HTERT RPE-1 (cell line): ENCODE data around the gene PLS1.
"Not testable (repeated sequence)": the region's sequence is repeated elsewhere in the genome, so short reads cannot be mapped to it uniquely, and the experiment has no call there.

ENCODE experiments used
- in situ Hi-C: fragments of 300-500 bp; cut with MboI; formaldehyde crosslinking; loops from 4 replicates; pipeline ENCODE4 v1.14.3; 2020; ENCODE audit warnings: low sequenced_read_pairs

PLS1 gene, protein sequence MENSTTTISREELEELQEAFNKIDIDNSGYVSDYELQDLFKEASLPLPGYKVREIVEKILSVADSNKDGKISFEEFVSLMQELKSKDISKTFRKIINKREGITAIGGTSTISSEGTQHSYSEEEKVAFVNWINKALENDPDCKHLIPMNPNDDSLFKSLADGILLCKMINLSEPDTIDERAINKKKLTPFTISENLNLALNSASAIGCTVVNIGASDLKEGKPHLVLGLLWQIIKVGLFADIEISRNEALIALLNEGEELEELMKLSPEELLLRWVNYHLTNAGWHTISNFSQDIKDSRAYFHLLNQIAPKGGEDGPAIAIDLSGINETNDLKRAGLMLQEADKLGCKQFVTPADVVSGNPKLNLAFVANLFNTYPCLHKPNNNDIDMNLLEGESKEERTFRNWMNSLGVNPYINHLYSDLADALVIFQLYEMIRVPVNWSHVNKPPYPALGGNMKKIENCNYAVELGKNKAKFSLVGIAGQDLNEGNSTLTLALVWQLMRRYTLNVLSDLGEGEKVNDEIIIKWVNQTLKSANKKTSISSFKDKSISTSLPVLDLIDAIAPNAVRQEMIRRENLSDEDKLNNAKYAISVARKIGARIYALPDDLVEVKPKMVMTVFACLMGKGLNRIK

DNA sequence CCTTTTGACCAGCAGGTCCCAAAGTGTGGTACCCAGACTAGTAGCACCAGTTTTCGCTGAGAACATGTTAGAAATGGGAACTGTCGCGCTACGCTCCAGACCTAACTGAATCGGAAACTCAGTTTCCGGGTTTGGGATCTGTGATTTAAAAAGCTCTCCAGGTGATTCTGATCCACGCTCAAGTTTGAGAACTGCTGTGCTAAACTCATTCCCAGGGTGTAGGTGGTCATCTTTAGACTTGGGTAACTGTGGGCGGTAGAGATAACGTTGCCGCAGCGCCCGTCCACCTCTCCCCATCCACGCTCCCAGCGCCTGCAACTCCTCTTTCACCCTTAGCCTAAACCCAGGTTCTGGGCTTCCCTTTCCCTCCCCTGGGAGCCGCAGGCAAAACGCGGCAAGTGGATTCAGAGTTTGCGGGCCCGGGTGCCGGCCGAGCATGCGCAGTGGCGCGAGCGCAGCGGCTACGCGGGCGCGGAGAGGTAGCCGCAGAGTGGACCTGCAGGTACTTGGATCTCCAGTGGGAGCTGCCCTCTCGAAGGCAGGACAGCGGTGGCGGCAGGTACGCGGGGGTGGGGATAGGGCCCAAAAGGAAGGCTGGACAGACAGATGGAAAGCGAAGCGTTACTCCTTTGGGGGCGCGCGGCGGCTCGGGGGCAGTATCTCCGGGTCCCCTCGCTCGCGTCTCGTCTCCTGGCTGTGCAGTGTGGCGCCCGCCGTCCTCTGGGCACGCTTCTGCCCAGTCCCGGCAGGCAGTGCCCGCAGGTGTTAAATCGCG, at the start of gene PLS1:
Gene PLS1, plus strand, starts transcription at position 443 of the 775 bp plus-strand sequence. CDS start 67,845 bp downstream, outside the sequence.
- in situ Hi-C loops: no loop called here

DNA sequence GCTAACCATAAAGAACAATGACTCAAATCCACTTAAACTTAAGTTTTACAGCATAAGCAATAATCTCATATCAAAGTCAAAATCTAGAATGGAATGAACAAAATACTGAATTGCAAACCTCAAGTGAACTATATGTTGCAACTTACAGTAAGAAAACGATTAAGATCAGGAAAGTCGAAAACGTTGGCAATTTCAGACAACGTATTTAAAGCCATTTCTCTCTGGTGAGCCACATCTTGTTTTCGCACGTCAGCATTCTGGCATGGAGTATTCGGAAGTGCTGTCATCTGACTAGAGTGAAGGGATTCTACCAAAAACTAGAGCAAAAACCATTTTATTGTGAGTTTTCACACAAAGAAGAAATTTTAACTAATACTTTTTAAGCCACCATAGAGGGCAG, 46.2 kb upstream of the PLS1 start:
- in situ Hi-C loops: no loop called here

DNA sequence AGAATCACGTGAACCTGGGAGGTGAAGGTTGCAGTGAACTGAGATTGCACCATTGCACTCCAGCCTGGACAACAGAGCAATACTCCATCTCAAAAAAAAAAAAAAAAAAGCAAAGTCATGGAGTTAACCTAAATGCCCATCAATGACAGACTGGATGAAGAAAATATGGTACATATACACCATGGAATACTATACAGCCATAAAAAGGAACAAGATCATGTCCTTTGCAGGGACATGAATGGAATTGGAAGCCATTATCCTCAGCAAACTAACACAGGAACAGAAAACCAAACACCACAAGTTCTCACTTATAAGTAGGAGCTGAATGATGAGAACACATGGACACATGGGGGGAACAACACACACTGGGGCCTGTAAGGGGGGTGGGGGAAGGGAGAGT, 43.6 kb upstream of the PLS1 start:
- in situ Hi-C loops: not testable (repeated sequence)

DNA sequence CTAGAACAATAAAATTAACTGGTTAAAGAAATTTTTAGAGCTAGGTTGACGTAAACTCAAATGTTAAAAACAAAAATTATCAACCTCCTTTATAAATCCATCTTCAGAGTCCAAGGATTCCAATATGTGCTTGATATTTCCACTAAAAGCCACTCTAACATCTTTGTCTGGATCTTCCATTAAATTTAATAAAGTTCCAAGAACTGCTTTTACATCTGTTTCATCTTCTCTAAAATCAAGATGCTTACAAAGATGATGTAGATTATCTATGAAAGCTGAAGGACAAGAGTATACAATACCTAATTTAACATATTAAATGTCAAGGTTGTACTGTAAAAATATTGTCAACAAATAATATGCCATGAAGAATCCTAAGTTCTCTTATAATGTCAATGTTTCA, 42.5 kb upstream of the PLS1 start:
- in situ Hi-C loops: no loop called here

DNA sequence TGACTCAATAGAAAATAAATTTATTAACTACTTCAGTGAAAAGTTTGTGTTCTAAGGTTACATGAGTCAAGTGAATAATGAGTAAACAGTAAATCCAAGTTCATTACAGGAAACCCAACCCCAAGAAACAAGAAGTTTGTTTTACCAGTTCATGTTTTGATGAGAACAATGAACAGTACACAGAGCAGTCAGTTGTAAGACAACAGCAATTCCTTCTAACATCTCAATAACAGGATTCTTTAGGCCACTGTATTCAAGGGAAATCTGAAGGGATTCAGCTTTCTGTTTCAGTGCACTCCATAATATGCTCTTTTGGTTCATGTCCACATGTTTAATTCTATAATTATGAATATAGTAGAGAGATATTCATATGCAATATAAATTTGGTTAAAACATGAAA, 36.1 kb upstream of the PLS1 start:
- in situ Hi-C loops: no loop called here

DNA sequence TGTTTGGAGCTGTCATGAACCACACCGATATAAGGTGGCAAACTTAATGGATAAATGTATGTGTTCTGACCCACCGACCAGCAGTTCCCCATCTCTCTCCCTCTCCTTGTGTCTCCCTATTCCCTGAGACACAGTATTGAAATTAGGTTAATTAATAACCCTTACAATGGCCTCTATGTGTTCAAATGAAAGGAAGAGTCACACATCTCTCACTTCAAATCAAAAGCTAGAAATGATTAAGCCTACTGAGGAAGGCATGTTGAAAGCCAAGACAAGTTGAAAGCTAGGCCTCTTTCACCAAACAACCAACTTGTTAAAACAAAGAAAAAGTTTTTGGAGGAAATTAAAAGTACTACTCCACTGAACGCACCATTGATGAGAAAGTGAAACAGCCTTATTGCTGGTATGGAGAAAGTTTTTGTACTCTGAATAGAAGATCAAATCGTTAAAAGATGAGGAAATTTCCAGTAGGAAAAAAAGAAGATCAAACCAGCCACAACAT, 32.6 kb upstream of the PLS1 start:
- in situ Hi-C loops: no loop called here

DNA sequence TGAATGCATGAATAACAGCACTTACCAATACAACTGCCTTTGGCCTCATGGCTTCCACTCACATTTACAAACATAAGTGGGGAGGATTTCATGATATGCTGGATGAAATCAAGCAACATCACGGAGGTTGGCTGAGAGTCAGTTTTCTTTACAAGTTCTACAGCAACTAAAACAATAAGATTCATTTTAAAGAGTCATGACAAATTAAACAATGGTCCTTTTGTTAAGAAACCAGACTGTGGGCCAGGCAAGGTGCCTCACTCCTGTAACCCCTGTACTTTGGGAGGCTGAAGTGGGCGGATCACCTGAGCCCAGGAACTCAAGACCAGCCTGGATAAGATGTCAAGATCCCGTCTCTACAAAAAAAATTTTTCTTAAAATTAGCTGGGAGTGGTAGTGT, 30.1 kb upstream of the PLS1 start:
- in situ Hi-C loops: no loop called here

DNA sequence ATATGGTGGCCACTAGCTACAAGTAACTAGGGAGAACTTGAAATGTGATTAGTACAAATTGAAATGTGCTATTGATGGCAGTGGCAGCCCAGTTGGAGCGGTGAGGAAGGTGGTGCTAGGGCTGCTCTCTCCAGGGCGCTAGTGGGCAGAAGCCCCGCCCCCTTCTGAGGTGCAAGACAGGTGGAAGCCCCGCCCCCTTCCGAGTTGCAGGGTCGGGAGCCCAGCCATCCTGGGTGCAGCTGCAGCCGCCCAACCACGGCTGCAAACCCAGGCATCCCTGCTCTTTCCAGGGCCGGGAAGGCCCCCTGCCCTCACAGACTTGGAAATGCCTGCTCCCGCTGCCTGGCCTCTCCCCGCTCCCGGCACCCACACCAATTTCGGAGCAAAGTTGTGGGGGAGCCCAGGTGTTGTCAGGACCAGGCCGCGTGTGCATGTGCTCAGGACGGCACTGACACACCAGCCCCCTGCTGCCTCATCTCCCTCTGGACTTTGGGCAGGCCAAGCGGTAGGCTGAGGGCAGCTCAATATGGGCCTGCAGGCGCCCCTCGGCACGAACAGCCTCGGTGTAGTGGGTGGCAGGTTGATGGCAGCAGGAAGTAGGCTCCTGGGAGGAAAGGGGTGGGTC, 27.7 kb upstream of the PLS1 start:
- in situ Hi-C loops: no loop called here

DNA sequence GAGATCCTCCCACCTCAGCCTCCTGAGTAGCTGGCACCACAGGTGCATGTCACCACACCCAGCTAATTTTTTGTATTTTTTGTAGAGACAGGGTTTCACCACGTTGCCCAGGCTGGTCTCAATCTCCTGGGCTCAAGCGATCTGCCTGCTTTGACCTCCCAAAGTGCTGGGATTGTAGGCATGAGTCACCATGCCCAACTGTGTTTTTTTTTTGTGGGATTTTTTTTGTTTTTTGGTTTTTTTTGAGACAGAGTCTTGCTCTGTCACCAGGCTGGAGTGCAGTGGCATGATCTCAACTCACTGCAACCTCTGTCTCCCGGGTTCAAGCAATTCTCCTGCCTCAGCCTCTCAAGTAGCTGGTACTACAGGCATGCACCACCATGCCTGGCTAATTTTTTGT, 26.8 kb upstream of the PLS1 start:
- in situ Hi-C loops: not testable (repeated sequence)

DNA sequence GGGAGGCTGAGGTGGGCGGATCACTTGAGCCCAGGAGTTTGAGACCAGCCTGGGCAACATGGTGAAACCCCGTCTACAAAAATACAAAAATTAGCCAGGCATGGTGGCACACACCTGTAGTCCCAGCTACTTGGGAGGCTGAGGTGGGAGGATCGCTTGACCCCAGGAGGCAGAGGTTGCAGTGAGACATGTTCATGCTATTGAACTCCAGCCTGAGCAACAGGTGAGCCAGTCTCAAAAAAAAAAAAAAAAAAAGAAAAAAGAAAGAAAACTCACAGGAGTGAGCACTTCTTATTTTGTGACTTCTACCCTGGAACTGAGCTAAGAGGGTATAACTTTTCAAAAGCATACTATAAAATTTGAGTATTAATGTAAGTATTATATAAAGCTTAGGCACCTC, 22.0 kb upstream of the PLS1 start:
- in situ Hi-C loops: not testable (repeated sequence)

DNA sequence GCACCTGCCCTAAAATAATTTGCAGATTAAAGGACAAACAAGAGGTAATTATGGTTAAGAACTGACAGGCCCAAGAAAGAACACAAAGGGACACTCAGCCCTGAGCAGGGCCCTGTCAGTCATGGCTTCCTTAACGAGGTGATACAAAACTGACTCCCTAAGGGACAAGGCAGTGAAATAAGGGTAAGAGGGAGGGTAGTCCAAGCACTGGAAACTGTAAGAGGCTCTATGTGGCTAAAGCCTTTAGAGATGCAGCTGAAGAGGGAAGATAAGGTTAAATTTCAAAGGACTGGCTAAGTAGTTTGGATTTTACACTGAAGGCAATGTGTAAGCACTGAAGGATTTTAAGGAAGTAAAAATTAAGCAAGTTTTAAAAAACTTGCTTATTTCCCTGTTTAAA, 21.5 kb upstream of the PLS1 start:
- in situ Hi-C loops: no loop called here

DNA sequence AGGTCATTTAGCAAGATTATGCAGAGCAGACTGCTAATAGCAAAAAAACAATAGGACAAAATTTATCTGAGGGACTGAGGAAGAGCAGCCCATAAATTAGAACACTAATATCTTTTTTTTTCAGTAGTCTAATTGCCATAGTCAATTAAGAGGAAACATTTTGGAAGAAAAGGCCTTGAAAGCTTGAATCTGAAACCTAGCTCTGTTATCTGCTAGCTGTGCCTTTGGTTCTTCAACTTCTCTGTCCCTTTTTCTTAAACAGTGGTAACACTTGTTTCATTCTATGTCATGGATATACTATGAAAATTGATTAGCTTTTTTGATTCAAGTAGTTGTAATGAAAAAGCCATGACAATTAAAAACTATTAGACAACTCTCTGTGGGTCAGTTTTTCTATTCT, 19.4 kb upstream of the PLS1 start:
- in situ Hi-C loops: no loop called here

DNA sequence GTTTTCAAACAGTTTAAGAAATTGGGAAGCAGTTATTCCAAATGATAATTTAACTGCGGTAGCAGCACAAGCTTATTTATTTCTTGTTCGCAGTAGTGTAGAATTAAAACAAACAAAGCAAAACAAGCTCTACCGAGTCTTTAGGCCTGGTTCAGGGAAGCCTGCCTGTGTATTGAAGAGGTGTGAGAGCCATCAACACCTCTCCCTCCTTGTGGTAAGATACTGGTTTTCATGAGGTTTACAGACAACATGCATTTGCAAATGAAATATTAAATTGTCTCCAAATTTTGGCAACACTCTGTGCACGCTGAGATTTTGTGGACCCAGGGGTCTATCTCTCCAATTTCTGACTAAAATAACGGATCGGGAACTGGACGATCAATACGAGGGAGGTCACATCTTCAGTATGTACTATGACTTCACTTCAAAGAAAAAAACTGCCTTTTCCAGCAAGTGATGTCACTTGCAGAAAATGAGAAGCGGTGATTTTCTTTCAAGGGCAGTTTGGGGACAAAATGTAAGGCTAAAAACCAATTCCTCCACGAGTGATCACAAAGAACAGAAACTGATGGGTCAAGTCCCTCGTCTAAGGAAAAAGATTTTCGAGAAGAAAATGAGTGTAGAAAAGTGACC, 18.4 kb upstream of the PLS1 start:
- in situ Hi-C loops: no loop called here

DNA sequence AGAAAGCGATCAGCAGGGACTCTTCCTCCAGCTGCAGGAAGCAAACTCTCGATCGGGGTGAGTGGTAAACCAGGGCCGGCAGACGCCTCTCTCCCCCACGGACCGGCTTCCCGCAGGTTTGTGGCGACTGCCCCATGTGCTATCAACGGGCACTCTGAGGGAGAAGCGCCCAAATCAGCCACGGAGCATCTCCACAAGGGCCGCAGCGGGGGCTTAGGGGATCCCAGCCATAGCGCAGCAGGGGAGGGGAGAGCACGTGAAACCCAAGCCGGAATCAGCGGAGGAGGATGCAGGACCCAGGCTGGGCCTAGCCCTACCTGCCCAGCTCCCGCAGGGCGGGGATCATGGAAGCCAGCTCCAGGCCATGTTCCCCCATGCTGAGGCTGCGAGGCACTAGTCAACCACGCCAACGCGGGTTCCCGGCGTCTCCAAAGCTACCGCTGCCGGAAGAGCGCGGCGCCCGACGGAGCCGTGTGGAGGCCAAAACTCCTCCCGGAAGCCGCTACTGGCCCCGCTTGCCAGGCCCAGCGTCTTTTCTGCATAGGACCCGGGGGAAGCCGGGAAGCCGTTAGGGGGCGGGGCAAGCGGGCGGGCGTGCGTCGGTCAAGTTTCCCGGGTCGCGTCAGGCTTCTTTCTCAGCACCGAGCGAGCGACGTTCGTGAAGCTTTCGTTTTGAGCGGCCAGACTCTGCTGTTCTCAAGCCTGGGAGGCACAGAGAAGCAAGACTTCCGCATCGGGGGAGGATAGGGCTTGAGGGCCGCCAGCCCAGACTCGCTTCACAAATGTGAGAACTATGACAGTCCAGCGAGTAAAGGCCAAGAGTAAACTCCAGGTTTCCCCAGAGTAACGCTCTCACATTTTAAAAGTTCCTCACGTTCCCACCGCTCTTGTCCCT, 17.6 kb upstream of the PLS1 start, which contains the start of gene ATR:
Gene ATR, minus strand, starts transcription at position 405 of the 895 bp plus-strand sequence. Its CDS starts 29 bp downstream, at position 376.
- in situ Hi-C loops: no loop called here

DNA sequence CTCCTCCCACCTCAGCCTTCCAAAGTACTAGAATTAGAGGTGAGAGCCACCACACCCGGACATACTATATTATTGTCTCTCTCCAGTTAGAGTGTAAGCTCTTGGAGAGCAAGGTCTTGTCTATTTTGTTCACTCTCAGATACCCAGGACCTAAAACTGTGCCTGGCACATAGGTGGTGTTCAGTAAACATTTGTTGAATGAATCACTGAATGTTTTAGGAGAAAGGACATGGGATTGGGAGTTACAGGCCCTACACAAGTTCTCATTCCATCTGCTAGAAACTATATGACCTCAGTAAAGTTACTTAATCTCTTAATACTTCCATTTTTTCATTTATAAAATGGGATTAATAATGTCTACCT, 16.2 kb upstream of the PLS1 start:
- in situ Hi-C loops: no loop called here

DNA sequence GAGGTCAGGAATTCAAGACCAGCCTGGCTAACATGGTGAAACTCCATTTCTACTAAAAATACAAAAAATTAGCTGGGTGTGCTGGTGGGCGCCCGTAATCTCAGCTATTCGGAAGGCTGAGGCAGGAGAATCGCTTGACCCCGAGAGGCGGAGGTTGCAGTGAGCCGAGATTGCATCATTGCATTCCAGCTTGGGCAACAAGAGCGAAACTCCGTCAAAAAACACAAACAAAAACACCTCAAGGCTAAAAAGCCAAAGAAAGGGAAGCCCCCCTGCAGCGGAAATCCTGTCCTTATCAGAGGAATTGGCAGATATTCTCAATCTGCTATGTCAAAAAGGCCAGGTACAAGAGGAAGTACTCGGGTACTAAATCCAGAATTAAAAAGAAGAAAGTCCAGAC, 15.1 kb upstream of the PLS1 start:
- in situ Hi-C loops: not testable (repeated sequence)

DNA sequence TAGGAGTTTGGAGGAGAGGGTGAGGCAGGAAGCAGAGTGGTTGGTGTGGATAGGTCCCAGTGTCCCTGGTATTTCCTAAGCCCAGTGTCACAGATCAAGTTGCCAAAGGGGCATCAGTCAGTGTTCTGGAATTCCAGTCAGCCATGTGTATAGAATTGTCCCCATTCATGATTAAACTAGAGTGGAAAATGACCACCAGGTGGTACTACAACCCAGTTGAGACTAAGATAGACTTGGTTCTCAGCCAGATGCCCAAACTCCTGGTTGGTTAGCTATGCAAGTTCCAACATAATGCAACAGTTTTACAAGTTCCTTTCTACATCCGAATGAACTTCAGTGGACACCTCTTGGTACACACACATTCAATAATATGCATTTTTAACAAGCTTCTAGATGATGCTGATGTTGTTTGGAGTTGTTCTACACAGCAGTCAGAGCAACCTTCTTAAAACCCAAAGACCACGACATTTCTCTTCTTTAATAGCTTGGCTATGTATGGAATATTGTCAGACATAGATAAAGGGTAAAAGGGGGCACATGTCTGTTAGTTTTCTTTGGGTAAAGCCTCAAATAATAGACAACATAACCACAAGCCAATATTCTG, 9.3 kb upstream of the PLS1 start:
- in situ Hi-C loops: no loop called here

DNA sequence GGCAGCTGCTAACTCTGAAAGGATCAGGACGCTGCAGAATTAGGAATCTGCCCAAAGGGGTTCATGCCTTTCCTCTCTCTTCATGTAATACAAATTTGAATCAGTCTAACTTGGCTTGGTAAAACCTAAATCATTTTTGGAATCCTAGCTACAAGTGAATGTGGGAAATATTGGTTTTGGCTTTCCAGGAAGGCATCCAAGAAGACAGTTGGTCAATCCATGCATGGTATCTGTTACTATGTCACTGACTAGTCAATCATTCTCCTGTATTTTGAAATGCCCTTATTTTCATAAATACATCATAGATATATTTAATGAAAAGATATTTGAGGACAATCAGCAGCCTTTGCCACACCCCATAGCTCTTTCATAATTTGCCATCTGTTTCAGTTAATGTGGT, 7.5 kb upstream of the PLS1 start:
- in situ Hi-C loops: no loop called here

DNA sequence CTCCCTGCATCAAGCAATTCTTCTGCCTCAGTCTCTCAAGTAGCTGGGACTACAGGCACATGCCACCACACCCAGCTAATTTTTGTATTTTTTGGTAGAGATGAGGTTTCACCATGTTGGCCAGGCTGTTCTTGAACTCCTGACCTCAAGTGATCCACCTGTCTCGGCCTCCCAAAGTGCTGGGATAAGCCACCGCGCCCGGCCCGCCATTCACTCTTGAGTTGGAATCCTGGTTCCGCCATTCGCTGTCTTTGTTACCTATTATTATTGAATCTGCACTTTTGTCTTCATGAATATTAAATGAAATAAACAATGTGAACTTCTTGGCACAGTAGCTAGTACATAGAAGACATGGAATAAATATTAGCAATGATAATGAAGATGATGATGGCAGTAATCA, 3.9 kb upstream of the PLS1 start:
- in situ Hi-C loops: not testable (repeated sequence)
